GM12873 (cell line): ENCODE results near the gene CD226.

Experiments used
- CTCF ChIP-seq: IDR thresholded peaks from 2 replicates; pipeline ENCODE4 v1.5.1; 2012; ENCODE audit warnings: low read depth, mild to moderate bottlenecking, moderate library complexity, low read length, control low read depth; ENCODE audit not compliant: insufficient read depth; ENCODE audit errors: missing control alignments

CD226 gene

GRCh38 chr18:69954719-69955480 is 7.2 kb upstream of the CD226 start:
- no peak for TF ChIP-seq CTCF

- TF ChIP-seq CTCF: no peak
Measured at GRCh38 chr18:69953191-69953590, 5.5 kb upstream of the CD226 start.

- TF ChIP-seq CTCF: no peak
Measured at GRCh38 chr18:69951182-69951581, 3.5 kb upstream of the CD226 start.

- TF ChIP-seq CTCF: no peak
Measured at GRCh38 chr18:69949538-69949936, 1.9 kb upstream of the CD226 start.

- TF ChIP-seq CTCF: no peak
Measured at GRCh38 chr18:69948919-69949537, 1.4 kb upstream of the CD226 start.

- TF ChIP-seq CTCF: no peak
Measured at GRCh38 chr18:69948256-69948655, 583 bp upstream of the CD226 start.

GRCh38 chr18:69946608-69947155 is 991 bp downstream of the CD226 start:
- TF ChIP-seq CTCF: no peak
